ENCODE results near the gene EMC1.

DNA sequence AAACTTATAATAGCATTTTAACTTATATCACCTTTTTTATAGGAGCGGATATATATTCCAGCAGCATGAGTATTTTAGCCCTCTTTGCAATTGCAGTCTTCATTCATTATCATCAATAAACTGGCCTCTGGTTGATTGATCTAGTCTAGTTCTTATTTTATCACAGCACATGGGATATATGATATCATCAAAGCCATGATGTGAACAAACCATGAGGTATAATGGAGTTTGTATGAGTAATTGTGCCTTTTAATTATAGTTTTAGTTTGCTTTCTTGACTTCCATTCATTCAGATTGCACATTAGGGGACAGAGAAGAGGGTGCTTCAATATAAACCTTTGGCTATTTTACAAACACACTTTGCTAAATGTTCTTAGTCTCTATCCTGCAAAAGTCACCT lies 37.7 kb downstream of the EMC1 start:
- TF ChIP-seq POLR2A (IDR thresholded peaks at IDR 0.05) = no peak
- TF ChIP-seq, protein P1, sequence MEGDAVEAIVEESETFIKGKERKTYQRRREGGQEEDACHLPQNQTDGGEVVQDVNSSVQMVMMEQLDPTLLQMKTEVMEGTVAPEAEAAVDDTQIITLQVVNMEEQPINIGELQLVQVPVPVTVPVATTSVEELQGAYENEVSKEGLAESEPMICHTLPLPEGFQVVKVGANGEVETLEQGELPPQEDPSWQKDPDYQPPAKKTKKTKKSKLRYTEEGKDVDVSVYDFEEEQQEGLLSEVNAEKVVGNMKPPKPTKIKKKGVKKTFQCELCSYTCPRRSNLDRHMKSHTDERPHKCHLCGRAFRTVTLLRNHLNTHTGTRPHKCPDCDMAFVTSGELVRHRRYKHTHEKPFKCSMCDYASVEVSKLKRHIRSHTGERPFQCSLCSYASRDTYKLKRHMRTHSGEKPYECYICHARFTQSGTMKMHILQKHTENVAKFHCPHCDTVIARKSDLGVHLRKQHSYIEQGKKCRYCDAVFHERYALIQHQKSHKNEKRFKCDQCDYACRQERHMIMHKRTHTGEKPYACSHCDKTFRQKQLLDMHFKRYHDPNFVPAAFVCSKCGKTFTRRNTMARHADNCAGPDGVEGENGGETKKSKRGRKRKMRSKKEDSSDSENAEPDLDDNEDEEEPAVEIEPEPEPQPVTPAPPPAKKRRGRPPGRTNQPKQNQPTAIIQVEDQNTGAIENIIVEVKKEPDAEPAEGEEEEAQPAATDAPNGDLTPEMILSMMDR (IDR thresholded peaks at IDR 0.05) = no peak
- no peak for TF ChIP-seq EP300 (IDR thresholded peaks at IDR 0.05)

All from ovary (tissue), 3 donors.